ENCODE measurements around the gene LGR6.

LGR6 gene

DNA sequence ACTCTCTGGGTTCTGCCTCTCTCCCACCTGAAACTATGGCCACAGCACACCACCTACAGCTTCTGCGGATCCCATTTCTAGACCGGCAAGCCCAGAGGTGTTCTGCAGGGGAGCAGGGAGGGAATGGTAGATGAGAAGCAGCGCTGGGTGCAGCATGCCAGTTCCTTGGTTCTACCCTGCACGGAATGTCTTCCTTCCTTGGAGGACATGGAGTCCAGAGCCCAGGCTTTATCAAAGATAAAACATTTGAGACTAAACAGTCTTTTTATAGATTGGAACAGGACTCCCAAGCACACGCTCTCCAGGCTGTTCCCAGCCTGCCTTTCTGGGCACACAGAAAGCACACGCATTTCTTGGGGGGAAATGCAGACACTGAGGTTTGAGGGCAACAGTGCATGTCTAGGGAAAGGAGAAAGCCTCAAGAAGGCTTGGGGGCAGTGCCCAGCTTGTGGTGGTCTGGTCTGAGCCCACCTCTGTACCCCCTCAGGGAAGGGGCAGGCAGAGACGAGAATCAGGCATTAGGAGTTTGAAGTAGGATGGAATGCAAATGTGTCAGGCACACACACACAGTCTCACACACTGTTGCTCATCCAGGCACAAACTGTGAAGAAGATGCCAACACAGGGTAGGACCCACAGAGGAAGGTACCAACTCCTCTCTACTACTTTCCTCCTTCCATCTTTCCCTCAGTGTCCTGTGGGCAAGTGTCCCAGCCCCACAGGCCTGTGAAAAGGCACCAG is 29.7 kb downstream of the LGR6 start:
- H2AFZ ChIP-seq (ENCODE audit: low read length) = no peak overlapping the region
- no peak for DNase-seq
- no peaks in the 10 kb centered on the region for H3K9me3 ChIP-seq (replicated peaks; ENCODE audit: insufficient read depth, low read length)
- H3K9ac ChIP-seq (ENCODE audit: low read length) = no peak overlapping the region
- H3K79me2 ChIP-seq (ENCODE audit: low read length) = no peaks in the 10 kb centered on the region
- H3K27me3 ChIP-seq (replicated peaks; ENCODE audit: insufficient read depth, low read length) = peaks cover 73% of the 10 kb centered on the region
- H3K4me2 ChIP-seq (ENCODE audit: low read depth, low read length) = no peak overlapping the region
- H3F3A ChIP-seq (ENCODE audit: insufficient read depth, low read length) = peaks cover 10% of the 10 kb centered on the region
- no peaks in the 10 kb centered on the region for H3K9me2 ChIP-seq (replicated peaks; ENCODE audit: insufficient read depth, low read length)
- H3K4me3 ChIP-seq (ENCODE audit: low read length) = no peak overlapping the region
- no peaks in the 10 kb centered on the region for H3K36me3 ChIP-seq (replicated peaks; ENCODE audit: insufficient read depth, low read length)
- H3K4me1 ChIP-seq (ENCODE audit: low read length) = peaks cover 10% of the 10 kb centered on the region
- no peak overlapping the region for H3K27ac ChIP-seq (ENCODE audit: low read length)
- H4K20me1 ChIP-seq (ENCODE audit: insufficient read depth, low read length) = no peaks in the 10 kb centered on the region
- TF ChIP-seq EZH2phosphoT487 (IDR thresholded peaks at IDR 0.05; ENCODE audit: low read length) (no peak), EZH2 (optimal IDR thresholded peaks at IDR 0.05; ENCODE audit: low read depth, low read length) (no peak)
- TF ChIP-seq, protein P1, sequence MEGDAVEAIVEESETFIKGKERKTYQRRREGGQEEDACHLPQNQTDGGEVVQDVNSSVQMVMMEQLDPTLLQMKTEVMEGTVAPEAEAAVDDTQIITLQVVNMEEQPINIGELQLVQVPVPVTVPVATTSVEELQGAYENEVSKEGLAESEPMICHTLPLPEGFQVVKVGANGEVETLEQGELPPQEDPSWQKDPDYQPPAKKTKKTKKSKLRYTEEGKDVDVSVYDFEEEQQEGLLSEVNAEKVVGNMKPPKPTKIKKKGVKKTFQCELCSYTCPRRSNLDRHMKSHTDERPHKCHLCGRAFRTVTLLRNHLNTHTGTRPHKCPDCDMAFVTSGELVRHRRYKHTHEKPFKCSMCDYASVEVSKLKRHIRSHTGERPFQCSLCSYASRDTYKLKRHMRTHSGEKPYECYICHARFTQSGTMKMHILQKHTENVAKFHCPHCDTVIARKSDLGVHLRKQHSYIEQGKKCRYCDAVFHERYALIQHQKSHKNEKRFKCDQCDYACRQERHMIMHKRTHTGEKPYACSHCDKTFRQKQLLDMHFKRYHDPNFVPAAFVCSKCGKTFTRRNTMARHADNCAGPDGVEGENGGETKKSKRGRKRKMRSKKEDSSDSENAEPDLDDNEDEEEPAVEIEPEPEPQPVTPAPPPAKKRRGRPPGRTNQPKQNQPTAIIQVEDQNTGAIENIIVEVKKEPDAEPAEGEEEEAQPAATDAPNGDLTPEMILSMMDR (IDR thresholded peaks at IDR 0.05; ENCODE audit: low read length) = no peak

DNA sequence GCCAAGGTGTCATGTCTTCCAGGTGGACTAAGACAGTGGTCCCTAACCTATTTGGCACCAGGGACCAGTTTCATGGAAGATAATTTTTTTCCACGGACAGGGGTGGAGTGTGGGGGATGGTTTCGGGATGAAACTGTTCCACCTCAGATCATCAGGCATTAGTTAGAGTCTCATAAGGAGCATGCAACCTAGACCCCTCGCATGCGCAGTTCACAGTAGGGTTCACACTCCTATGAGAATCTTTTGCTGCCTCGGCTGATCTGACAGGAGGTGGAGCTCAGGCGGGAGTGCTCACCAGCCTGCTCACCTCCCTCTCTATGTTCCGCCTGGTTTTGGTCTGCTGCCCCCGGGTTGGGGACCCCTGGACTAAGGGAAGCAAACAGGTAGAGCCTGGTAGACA is 30.9 kb downstream of the LGR6 start:
- Histone ChIP-seq H3F3A (ENCODE audit: insufficient read depth, low read length) (peaks cover 16% of the 10 kb centered on the region), H3K9ac (ENCODE audit: low read length) (no peak overlapping the region), H3K27me3 (replicated peaks; ENCODE audit: insufficient read depth, low read length) (peaks cover 64% of the 10 kb centered on the region), H3K27ac (ENCODE audit: low read length) (no peak overlapping the region), H3K4me1 (ENCODE audit: low read length) (peaks cover 16% of the 10 kb centered on the region), H3K79me2 (ENCODE audit: low read length) (no peaks in the 10 kb centered on the region), H3K4me2 (ENCODE audit: low read depth, low read length) (no peak overlapping the region), H3K4me3 (ENCODE audit: low read length) (no peak overlapping the region), H3K9me3 (replicated peaks; ENCODE audit: insufficient read depth, low read length) (no peaks in the 10 kb centered on the region), H3K36me3 (replicated peaks; ENCODE audit: insufficient read depth, low read length) (no peaks in the 10 kb centered on the region), H4K20me1 (ENCODE audit: insufficient read depth, low read length) (no peaks in the 10 kb centered on the region), H3K9me2 (replicated peaks; ENCODE audit: insufficient read depth, low read length) (no peaks in the 10 kb centered on the region), H2AFZ (ENCODE audit: low read length) (no peak overlapping the region)
- no peak for DNase-seq
- TF ChIP-seq, protein P1 (IDR thresholded peaks at IDR 0.05; ENCODE audit: low read length) = no peak
- TF ChIP-seq EZH2phosphoT487 (IDR thresholded peaks at IDR 0.05; ENCODE audit: low read length) (no peak), EZH2 (optimal IDR thresholded peaks at IDR 0.05; ENCODE audit: low read depth, low read length) (no peak)

DNA sequence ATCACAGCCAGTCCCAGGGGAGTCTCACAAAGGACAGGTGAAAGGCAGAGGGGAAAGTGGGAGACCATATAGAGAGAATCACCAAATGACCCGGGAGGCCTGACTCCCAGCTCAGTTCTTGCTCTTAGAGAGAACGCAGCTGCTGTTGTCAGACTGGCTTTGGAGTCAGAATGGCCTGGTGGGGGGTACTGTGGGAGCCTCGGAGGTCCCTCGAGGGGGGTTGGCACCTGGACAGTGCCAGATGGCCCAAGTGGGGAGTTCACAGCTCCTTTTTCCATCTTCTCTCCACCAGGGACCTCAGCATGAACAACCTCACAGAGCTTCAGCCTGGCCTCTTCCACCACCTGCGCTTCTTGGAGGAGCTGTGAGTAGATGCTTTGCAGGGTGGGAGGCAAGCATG is 31.5 kb downstream of the LGR6 start:
- TF ChIP-seq EZH2phosphoT487 (IDR thresholded peaks at IDR 0.05; ENCODE audit: low read length) (no peak), EZH2 (optimal IDR thresholded peaks at IDR 0.05; ENCODE audit: low read depth, low read length) (no peak)
- TF ChIP-seq, protein P1 (IDR thresholded peaks at IDR 0.05; ENCODE audit: low read length) = no peak
- Histone ChIP-seq H3K27me3 (replicated peaks; ENCODE audit: insufficient read depth, low read length) (peaks cover 63% of the 10 kb centered on the region), H3K4me1 (ENCODE audit: low read length) (peaks cover 16% of the 10 kb centered on the region)

More for the DNA sequence above, 31.5 kb downstream of the LGR6 start:
- Histone ChIP-seq H3K9me2 (replicated peaks; ENCODE audit: insufficient read depth, low read length) (no peaks in the 10 kb centered on the region), H3K79me2 (ENCODE audit: low read length) (no peaks in the 10 kb centered on the region), H3K36me3 (replicated peaks; ENCODE audit: insufficient read depth, low read length) (no peaks in the 10 kb centered on the region), H2AFZ (ENCODE audit: low read length) (no peak overlapping the region), H3K4me3 (ENCODE audit: low read length) (no peak overlapping the region), H3K4me2 (ENCODE audit: low read depth, low read length) (no peak overlapping the region), H3K9me3 (replicated peaks; ENCODE audit: insufficient read depth, low read length) (no peaks in the 10 kb centered on the region), H4K20me1 (ENCODE audit: insufficient read depth, low read length) (no peaks in the 10 kb centered on the region), H3K27ac (ENCODE audit: low read length) (no peak overlapping the region), H3F3A (ENCODE audit: insufficient read depth, low read length) (peaks cover 16% of the 10 kb centered on the region), H3K9ac (ENCODE audit: low read length) (no peak overlapping the region)
- no peak for DNase-seq

Data from MM.1S (cell line).